ENCODE results near the gene RUNX1.

Gene RUNX1

DNA sequence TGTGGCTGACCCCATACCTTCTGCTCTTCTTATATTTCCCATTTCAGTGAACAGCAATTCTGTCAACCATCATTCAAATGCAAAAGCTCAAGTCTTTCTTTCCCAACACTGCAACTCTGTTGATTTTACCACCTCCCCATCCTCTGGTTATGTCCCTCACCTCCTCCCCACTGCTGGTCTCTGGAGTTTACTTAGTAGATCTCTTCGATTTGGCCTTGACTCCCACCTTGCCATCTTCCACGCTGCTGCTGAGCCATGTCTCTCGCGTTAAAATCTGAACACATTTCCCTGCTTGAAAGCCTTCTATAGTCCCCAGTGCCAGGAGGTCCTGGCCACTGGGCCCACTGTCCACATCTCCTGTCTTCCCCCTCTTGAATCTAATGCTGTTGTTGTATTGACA, 125.5 kb downstream of the RUNX1 start:
- DNase-seq (ENCODE audit: low spot score) = no peak

DNA sequence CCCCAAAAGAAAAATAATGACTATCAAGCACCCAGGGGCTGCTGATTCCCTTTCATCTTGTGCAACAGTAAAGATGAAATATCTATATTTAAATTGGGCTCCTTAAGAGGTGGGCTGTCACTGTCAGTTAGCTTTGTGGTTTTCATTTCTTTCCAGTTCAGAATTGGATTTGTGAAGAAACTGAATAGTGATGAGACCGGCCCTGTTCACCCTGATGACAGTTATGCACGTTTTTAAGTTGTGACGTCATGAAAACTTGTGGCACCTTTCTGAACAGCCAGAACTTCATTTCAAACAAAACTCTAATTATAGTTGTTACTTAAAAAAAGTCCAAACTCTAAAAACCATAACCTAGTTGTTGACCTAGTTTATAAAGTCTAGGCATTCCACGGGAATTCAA, 125.9 kb downstream of the RUNX1 start:
- no peak for DNase-seq (ENCODE audit: low spot score)

- DNase-seq (ENCODE audit: low spot score) = no peak
Measured at GRCh38 chr21:34922479-34922878, 126.6 kb downstream of the RUNX1 start.

DNA sequence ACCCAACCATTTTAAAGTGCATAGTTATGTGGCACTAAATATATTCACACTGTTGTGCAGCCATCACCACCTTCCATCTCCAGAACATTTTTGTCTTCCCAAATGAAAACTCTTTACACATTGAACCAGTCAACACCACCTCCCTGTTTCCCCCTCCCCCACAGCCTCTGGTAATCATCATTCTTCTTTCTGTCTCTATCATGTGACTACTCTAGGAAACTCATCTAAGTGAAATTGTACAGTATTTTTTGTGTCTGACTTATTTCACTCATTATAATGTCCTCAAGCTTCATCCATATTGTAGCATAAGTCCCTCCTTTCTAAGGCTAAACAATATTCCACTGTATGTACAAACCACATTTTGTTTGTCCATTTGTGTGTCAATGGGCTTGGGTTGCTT, 128.0 kb downstream of the RUNX1 start:
- DNase-seq (ENCODE audit: low spot score) = no peak

DNA sequence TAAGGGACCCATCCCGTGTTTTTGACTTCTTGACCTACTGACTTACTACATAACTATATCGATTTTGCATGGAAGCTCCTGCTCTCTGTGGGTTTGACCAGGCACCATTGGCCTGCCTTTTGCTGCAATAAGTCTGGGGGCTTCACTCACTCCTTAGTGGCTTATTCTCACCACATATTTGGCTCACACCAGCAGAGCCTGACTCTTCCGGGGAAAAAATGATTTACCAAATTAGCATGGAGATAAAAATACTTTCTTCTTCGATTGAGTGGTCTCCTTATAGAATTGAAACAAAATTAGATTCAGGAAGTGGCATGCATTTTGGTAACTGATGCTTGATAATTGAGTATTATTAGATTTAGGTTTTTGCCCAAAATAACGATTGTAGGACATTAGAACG, 129.7 kb downstream of the RUNX1 start:
- no peak for DNase-seq (ENCODE audit: low spot score)

DNA sequence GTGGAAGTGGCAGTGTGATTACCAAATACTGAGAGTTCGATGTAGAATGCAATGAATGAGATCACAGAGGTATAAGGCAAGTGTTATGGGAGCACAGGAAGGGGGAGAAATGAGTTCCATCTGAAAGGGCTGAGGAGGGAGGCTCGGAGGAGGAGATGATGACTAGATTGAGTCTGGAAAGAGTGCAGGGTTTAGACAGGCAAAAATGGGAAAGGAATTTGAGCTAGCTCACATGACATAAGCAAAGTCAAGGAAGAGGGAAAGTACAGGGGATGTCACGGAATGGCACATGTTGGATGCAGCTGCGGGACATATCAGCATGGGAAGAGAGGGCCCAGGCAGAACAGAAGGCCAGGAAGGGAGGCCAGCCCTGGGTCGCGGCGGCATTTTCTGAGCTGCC, 132.7 kb downstream of the RUNX1 start:
- DNase-seq (ENCODE audit: low spot score) = no peak

DNA sequence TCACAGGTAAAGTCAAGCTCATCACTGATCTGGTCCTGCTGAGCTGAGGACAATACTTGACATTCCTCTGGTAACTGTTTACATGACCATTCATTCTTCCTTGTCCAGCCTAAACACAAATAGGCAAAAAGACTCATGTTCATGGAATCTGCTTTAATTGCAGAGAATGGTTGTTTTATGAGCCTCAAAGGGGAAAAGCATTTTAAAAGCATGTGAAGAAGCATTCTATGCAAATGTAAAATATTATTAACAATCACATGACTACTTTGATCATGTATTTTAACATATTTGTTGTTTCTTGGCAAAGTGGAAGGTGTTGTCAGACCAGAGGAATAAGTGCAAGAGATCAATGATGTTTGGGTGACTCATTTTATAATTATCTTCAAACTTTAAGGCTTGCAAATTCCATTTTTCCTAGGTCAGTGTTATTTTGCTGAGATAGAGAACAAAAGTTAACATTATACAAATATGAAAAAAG, 133.7 kb downstream of the RUNX1 start:
- no peak for DNase-seq (ENCODE audit: low spot score)

DNA sequence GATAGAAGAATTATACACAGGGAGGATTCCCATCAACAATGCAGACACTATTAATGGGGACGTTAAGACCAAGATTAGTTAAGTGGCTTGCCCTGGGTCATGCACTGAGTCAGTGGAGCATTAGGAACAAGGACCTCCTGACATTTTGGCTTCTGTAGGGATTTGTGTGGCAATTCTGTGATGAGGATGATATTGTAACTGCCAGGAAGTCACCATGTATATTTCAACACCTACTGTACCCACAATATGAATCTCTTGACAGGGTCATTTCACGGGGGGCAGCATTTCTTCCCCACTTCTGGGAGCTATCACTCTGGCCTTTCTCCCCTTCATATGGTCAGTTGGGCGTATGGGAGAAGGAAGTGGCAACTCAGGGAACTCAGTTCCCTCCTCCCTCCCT, 134.9 kb downstream of the RUNX1 start:
- no peak for DNase-seq (ENCODE audit: low spot score)

GRCh38 chr21:34913811-34914210, 135.3 kb downstream of the RUNX1 start:
- DNase-seq (ENCODE audit: low spot score) = no peak

DNA sequence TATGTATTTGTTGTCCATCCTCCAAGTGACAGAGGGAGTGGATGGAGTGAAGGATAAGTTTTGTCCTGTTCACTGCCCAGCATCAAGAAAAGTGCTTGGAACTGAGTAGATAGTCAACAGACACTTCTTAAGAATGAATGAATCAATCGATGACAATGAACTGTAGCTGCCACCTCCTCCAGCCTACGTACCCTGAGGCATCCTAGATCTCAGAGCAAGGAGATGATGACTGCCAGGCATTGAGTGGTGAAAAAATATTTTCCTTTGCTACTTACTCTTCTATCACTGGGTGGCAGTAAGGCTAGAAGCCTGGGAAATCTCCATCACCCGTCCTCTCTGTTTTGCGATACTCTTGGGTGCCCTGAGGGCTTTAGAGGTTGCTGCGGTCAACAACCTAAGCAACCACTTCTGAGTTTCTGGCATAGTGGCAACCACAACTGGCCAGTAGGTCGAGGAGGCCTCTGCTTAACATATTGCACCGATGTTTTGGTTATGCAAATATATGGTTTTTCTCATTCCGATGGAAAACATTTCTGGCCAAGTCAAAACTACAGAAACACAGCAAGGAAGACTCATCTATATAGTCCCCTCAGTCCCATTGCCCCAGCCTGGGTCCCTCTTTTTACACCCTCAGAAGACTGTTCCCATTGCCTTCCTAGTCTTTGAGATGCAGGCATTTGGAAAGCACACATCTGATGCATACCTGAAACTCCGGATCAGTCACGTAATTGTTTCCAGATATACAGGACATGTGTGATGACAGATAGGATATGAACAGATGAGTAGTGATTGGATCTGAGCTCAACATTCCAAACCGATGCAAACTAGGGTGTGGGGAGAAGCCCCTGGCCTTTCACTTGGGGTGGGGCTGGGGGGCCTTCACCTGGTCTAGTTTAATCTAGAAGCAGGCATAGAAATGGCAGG, 136.8 kb downstream of the RUNX1 start:
- no peak for DNase-seq (ENCODE audit: low spot score)

DNA sequence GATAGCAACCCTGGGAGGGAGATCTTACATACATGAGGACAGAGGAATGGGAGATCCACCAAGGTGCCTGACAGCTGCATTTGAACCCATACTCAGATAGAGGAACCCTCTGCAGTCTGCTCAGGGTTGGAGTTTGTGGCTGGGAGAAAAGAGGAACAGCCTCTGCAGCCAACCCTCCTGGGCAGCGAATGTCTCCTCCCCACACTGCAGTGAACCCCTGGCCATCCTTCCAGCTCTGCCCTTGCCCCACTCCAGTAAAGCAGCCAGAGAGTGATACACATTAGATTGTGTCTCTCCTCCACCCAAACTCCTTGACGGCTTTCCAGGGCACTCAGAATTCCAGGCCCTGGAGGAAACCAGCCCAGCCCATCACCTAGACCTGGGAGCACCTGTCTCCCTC, 137.7 kb downstream of the RUNX1 start:
- no peak for DNase-seq (ENCODE audit: low spot score)

DNA sequence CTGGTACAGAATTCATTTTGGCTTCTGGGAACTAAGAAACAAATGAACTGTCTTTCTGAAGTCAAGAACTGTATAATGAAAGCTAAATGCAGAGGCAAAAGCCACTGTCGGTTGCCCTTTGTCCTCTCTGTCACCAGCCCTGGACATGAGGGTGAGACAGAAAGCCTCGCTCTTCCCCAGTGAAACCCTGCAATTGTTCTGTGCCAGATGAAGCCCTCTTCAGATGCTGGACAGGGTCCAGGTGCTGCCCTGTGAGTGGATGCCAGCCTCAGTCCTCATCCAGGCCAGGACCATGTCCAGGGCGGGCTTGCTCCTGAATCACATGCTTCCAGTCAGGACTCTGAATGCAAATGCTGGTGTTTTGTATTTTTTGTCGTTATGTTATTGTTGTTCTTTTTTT, 138.7 kb downstream of the RUNX1 start:
- no peak for DNase-seq (ENCODE audit: low spot score)

- no peak for DNase-seq (ENCODE audit: low spot score)
Measured at GRCh38 chr21:34909492-34910292, 139.4 kb downstream of the RUNX1 start.

GRCh38 chr21:34908419-34909055, 140.6 kb downstream of the RUNX1 start:
- no peak for DNase-seq (ENCODE audit: low spot score)

DNA sequence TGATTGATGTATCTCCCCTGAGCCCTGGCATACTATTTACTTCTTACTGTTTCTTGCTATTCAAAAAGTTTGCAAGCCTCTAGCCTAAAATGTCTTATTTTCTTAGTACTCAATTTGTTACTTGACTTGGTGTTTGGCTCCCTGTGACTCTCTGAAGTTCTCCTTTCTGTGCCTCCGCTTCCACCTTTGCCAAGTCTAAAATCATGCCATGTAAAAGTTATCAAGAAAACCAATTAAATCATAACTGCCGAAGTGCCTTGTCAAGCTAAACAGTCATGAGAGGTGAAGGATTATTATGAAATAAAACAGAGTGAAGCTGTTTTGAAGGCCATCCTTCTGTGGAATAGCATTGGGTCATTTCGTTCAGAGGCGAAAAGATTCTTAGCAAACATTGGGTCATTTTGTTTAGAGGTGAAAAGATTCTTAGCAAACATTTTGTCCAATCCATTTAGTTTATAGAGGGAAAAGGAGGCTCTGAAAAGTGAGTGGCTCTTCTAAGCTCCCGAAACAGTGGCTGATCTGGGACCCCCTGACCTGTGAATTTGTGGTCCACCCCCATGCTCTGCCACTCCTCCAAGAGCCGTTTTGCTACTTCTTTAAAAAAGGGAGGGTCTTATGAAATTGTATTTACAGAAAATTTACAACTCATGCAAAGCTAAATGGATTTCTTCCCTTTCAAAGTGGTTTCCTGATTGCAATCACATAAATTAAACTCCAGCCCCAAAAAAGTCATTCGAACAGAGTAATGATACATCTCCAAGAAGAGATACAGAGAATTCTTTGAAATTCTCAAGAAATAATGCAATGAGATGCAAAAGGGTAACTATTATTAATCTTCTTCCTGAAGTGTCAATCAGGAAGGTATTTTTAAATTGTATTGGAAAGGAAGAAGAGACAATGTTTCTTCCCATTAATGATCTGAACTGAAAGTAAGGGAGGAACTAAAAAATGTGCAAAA, 141.4 kb downstream of the RUNX1 start:
- DNase-seq (ENCODE audit: low spot score) = no peak

GRCh38 chr21:34906401-34906800, 142.7 kb downstream of the RUNX1 start:
- DNase-seq (ENCODE audit: low spot score) = no peak

- DNase-seq (ENCODE audit: low spot score) = no peak
Measured at GRCh38 chr21:34905218-34905537, 143.9 kb downstream of the RUNX1 start.

DNA sequence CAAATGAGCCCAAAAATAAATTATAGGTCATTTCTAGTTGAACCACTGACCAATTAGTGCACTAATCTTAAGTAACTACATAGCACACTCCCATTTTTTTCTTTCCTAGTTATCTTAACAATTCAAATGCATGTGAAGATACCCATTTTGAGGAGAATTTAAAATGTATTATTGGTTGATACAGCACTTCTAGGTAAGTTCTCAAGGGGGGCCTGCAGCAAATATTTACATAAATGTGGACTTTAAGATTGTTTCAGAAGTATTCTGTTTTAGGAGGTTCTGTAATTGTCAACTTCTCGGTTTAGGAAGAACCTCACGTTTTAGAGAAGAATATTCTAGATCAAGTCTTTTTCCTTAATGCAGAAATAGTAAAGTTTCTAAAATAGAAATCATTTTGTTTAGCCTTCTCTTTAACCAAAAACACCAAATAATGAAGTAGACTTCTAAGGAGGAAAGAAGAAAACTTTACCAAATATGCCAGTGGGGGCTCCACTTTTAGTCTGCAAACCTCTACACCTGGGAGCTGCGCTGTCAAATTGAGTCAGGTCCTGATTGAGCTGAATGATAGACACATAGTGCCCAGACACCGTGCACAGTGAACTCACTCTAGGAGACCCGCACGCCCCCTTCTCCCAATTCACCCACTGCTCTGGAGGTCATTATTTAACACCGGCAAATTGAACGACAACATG, 144.4 kb downstream of the RUNX1 start:
- DNase-seq (ENCODE audit: low spot score) = no peak

DNA sequence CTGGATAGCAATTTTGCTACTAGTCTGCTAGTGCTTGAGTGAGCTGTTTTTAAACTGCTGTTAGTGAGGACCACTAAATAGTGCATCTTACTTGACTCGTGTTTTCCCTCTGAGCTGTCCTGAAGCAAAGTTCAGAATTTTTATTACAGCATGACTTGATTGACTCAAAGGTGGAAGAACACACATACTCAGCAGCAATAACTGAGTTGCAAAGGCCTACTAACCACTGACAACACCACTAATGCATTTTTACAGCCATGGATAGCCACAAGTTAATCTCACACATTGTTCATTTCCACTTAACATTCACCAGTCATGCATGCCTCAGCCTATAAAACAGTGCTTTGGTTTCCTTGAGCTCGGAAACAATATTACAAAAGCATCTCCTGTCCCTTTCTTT, 148.7 kb downstream of the RUNX1 start:
- DNase-seq (ENCODE audit: low spot score) = no peak

DNA sequence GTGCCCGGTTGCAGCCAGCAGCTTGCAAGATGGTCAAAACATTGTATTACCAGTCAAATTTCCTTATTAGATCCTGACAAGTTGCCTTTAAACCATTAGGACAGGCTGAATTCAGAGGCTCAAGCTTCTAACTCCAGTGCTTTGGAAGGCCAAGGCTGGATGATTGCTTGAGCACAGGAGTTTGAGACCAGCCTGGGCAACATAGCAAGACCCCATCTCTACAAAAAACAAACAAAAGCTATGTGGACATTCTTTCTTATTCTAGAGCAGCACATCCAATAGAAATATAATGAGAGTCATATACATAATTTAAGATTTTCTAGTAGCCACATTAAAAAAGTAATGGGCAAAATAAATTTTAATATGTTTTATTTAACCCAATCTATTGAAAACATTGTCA, 149.3 kb downstream of the RUNX1 start:
- DNase-seq (ENCODE audit: low spot score) = no peak

DNA sequence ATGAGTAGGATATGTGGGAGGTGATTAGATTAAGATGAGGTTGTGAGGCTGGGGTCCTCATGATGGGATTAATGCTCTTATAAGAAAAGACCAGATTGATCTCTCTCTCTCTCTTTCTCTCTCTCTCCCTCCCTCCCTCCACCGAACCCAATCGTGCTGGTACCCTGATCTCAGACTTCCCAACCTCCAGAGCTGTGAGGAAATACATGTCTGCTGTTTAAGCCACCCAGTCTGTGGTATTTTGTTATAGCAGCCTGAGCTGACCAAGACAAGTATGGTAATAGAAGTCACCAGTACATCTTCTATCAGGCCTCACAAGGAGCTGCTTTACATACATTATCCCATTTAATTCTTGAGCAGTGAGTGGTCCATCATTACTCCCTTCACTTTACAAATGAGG, 149.8 kb downstream of the RUNX1 start:
- no peak for DNase-seq (ENCODE audit: low spot score)

All from CD4-positive, alpha-beta T cell treated with Interleukin-6 at 100 ng/mL for 8 hours (primary cell).